Right lobe of liver (tissue), 6 donors: ENCODE data around the gene CLRN3. TPM values are rescaled to one million over a fixed set of nuclear protein-coding genes. Genes with fewer than 3 reads are reported as not detected.

Experiments used
- ATAC-seq, 4 donors: fragments of 200-7000 bp; cut with Tn5 transposase; one replicate each; pipeline ENCODE4 v1.9.1; 2020; ENCODE audit warnings: mild to moderate bottlenecking in 4 of 4, moderate library complexity in 4 of 4
- DNase-seq, 3 donors: peaks; one replicate each; pipeline ENCODE4 v3.0.0-alpha.2; 2020
- H3K27ac ChIP-seq, 3 donors: fragments of 200-600 bp; one replicate each; pipeline ENCODE4 v1.8.0; 2022
- H3K27me3 ChIP-seq, 2 donors: fragments of 200-600 bp; one replicate each; pipeline ENCODE4 v1.8.0; 2022
- H3K36me3 ChIP-seq, 4 donors: fragments of 200-600 bp; sonication (generic) in 1 of 4; one replicate each; pipeline versions ENCODE4 v1.5.1 to v1.8.0; 2017 to 2022; ENCODE audit warnings: control low read depth in 1 of 4
- H3K4me1 ChIP-seq, 4 donors: fragments of 200-600 bp; sonication (generic) in 1 of 4; one replicate each; pipeline versions ENCODE4 v1.5.1 to v1.8.0; 2017 to 2022; ENCODE audit warnings: control low read depth in 1 of 4
- H3K4me3 ChIP-seq, 3 donors: fragments of 200-600 bp; one replicate each; pipeline ENCODE4 v1.8.0; 2022
- H3K9me3 ChIP-seq, 4 donors: fragments of 200-600 bp; sonication (generic) in 1 of 4; one replicate each; pipeline versions ENCODE4 v1.5.1 to v1.8.0; 2017 to 2022; ENCODE audit warnings: control low read depth in 1 of 4
- CTCF ChIP-seq, 4 donors: fragments of 200-600 bp in 3 of 4; fragments of 450-650 bp in 1 of 4; IDR thresholded peaks; one replicate each; pipeline versions ENCODE4 v1.5.1 to v1.8.0; 2016 to 2022; ENCODE audit warnings: antibody characterized with exemption in 4 of 4, mild to moderate bottlenecking in 2 of 4
- POLR2A ChIP-seq: fragments of 450-650 bp; IDR thresholded peaks from one replicate; pipeline ENCODE4 v1.6.1; 2017; ENCODE audit warnings: antibody characterized with exemption, mild to moderate bottlenecking
- WGBS: methylation state at CpG from one replicate; pipeline ENCODE4 v1.1.6; 2018; ENCODE audit warnings: low coverage, low lambda C conversion rate; ENCODE audit not compliant: insufficient coverage; ENCODE audit errors: missing lambda C conversion rate; 5-methylcytosine and 5-hydroxymethylcytosine counted together
- intact Hi-C, 2 donors: fragments of 100-400 bp; cut with DNase I; formaldehyde crosslinking; loops; one replicate each; pipeline versions ENCODE4 v1.11.2 to v1.14.1; 2022
- long read RNA-seq: library from polyadenylated mRNA; unstranded; transcript quantifications from one replicate; pipeline ENCODE4 v2.0.0, GENCODE V29; 2019
- total RNA-seq, 6 experiments: library from RNA; depleted of rRNA in 2 of 6; stranded (reverse); fragments of >200 nt in 2 of 6; fragmentation: NEBNext Ultra II Directional in 3 of 6; extraction: Animal tissue kit (Norgen Biotek cat#: 25700) in 3 of 6; gene quantifications; one replicate each; pipeline versions ENCODE4 v1.1.0 to v1.2.4, GENCODE V29; 2016 to 2023
- donor health status: DM: no; HTN: yes; CAD: no.
- donor health status: DM: no; HTN: no; CAD: no.
- donor health status: DM: no; HTN: no; CAD: no.
- donor health status: DM: no; HTN: yes; CAD: no.
- donor health status: DM: no; HTN: yes; CAD: no.

CLRN3 gene, protein sequence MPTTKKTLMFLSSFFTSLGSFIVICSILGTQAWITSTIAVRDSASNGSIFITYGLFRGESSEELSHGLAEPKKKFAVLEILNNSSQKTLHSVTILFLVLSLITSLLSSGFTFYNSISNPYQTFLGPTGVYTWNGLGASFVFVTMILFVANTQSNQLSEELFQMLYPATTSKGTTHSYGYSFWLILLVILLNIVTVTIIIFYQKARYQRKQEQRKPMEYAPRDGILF
- total RNA-seq, result 10 to 100 TPM in 5 of 6 experiments, 1 to 10 TPM in 1; 9.6 to 28.5 (median 18.1) TPM
- long read RNA-seq, partial matches to known transcripts, result 0 of 1 reads
- long read RNA-seq, other reads (novel, unspliced or antisense), result 0 of 1 reads

DNA sequence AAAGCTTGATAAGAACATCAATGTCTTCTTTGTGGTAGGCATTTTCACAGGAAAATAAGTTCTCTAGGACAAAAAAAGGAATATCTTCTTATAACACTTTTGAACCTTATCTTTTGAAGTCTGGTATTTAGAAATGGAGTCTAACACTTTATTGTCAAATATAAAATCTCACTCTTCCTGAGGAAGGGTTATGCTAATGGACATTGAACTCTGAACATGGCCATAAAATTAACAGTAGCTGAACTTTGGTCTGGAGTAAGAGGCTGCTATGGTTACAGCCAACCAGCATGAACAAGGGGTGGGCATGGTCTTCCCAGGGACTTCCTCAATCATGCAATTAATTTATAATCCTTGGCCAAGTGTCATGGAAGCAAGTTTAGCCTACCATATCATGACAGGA, at the start of gene CLRN3:
Gene CLRN3 (minus strand): TSS at position 199 of the 400 bp plus-strand sequence. CDS start 157 bp downstream, at position 42.
- ATAC-seq, result peak; percentile 80 to 95 (median 84)
- Histone ChIP-seq H3K4me1 (peaks cover 0 to 22% (median 5%) of the 10 kb centered on the region in 4 donors), H3K9me3 (no peaks in the 10 kb centered on the region), H3K4me3 (peak within 1 kb of the TSS; percentile 14 to 52 (median 40)), H3K36me3 (no peaks in the 10 kb centered on the region), H3K27ac (peak within 1 kb of the TSS in 1 of 3 donors; percentile 45), H3K27me3 (no peaks in the 10 kb centered on the region)
- intact Hi-C loops, result no loop called here
- DNase-seq, result no peak
- TF ChIP-seq POLR2A (no peak), CTCF (IDR thresholded peaks at IDR 0.05) (no peak)

GRCh38 chr10:127940866-127941640, 48.3 kb upstream of the CLRN3 start:
- 66% methylated on average over 5 of the region's 6 CpGs for WGBS
- H3K4me3 ChIP-seq, result no peak overlapping the region
- TF ChIP-seq CTCF (IDR thresholded peaks at IDR 0.05) (no peak), POLR2A (no peak)
- H3K36me3 ChIP-seq, result no peaks in the 10 kb centered on the region
- intact Hi-C loops, result no loop called here
- H3K4me1 ChIP-seq, result no peaks in the 10 kb centered on the region
- ATAC-seq (no peak), DNase-seq (peak in 1 of 3 donors; percentile 22)
- H3K27ac ChIP-seq, result no peak overlapping the region
- H3K27me3 ChIP-seq, result no peaks in the 10 kb centered on the region
- H3K9me3 ChIP-seq, result no peaks in the 10 kb centered on the region

GRCh38 chr10:127939786-127940330, 47.1 kb upstream of the CLRN3 start:
- Histone ChIP-seq H3K4me3 (no peak overlapping the region), H3K27me3 (no peaks in the 10 kb centered on the region), H3K36me3 (no peaks in the 10 kb centered on the region), H3K4me1 (no peaks in the 10 kb centered on the region), H3K27ac (no peak overlapping the region), H3K9me3 (no peaks in the 10 kb centered on the region)
- intact Hi-C loops, result no loop called here
- no peak for ATAC-seq
- WGBS, result 67% methylated on average over 3 of the region's 4 CpGs
- TF ChIP-seq CTCF (IDR thresholded peaks at IDR 0.05) (no peak), POLR2A (no peak)
- DNase-seq, result no peak

DNA sequence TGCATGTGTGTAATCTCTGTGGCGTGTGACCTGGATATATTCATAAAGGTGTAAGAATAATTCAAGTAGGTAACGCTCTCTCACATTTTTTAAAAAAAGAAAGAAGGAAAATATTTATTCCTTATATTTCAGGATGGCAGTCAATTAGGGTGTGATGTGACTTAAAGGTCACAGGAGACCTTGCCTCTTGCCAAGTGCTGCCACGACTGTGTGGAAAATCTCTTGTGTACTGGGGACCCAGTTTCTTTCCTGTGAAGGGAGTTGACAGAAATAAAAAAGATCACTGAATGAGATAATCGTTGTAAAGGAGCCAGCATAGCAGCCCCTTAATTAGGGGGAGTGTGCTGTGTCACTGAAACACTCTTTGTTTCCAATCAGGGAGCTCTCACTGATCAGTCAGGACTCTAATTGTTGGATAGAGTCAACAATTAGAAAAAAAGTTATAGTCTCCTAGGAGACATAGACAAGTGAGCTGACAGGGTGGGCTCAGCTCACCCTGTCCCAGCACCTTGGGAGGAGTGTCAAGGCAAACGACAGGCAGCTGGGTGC, 45.2 kb upstream of the CLRN3 start:
- DNase-seq (no peak), ATAC-seq (no peak)
- intact Hi-C loops, result no loop called here
- H3K4me1 ChIP-seq, result no peaks in the 10 kb centered on the region
- 41% methylated on average over 5 of the region's 5 CpGs for WGBS
- no peak overlapping the region for H3K4me3 ChIP-seq
- no peaks in the 10 kb centered on the region for H3K27me3 ChIP-seq
- no peaks in the 10 kb centered on the region for H3K36me3 ChIP-seq
- TF ChIP-seq CTCF (IDR thresholded peaks at IDR 0.05) (no peak), POLR2A (no peak)
- no peaks in the 10 kb centered on the region for H3K9me3 ChIP-seq
- H3K27ac ChIP-seq, result no peak overlapping the region
